Stimulated activated CD8-positive, alpha-beta memory T cell treated with anti-CD3 and anti-CD28 coated beads, Interleukin-12 subunit alpha, Interleukin-12 subunit beta, amount 100 ng/mL, for 1 hour (primary cell): Measurements from ENCODE around the gene FAM110D.

Experiments used
- DNase-seq: peaks from one replicate; pipeline ENCODE4 v3.0.0-alpha.2; 2020; ENCODE audit warnings: low read depth

FAM110D gene

GRCh38 chr1:26163684-26164035 lies 4.8 kb downstream of the FAM110D start:
- DNase-seq, result no peak

- peak; percentile 20 for DNase-seq
These were observed 5.4 kb downstream of the FAM110D start for GRCh38 chr1:26164036-26164860.

- no peak for DNase-seq
These were observed 6.3 kb downstream of the FAM110D start for GRCh38 chr1:26164861-26165842.

- no peak for DNase-seq
These were observed 7.9 kb downstream of the FAM110D start for GRCh38 chr1:26166719-26167281.

GRCh38 chr1:26168410-26169197 lies 9.7 kb downstream of the FAM110D start, which contains the start of gene C1orf232:
TSS of gene C1orf232 (minus strand) at chr1:26168963. CDS start at chr1:26168499, 464 bp downstream.
- no peak for DNase-seq

- no peak for DNase-seq
These were observed 10.3 kb downstream of the FAM110D start for GRCh38 chr1:26169198-26169554.

- peak; percentile 73 for DNase-seq
These were observed 11.0 kb downstream of the FAM110D start, which contains the start of gene ZNF593 for GRCh38 chr1:26169669-26170471. TSS of gene ZNF593 (plus strand) at chr1:26169908. CDS start at chr1:26169984, 76 bp downstream.

GRCh38 chr1:26170472-26170821 lies 11.6 kb downstream of the FAM110D start:
- DNase-seq, result no peak

GRCh38 chr1:26171084-26172072 lies 12.5 kb downstream of the FAM110D start, which contains the start of gene ZNF593OS:
TSS of gene ZNF593OS (minus strand) at chr1:26171832. CDS start at chr1:26171661, 171 bp downstream.
- DNase-seq, result no peak

- no peak for DNase-seq
These were observed 16.5 kb downstream of the FAM110D start for GRCh38 chr1:26175346-26175745.

- DNase-seq, result no peak
These were observed 18.4 kb downstream of the FAM110D start, which contains the start of gene CNKSR1 for GRCh38 chr1:26177182-26177684. TSS of gene CNKSR1 (plus strand) at chr1:26177491. CDS start at chr1:26177548, 57 bp downstream.

GRCh38 chr1:26180010-26180506 lies 21.2 kb downstream of the FAM110D start:
- no peak for DNase-seq

- no peak for DNase-seq
These were observed 22.9 kb downstream of the FAM110D start for GRCh38 chr1:26181586-26182382.

GRCh38 chr1:26182383-26182696 lies 23.5 kb downstream of the FAM110D start:
- DNase-seq, result no peak

- no peak for DNase-seq
These were observed 25.2 kb downstream of the FAM110D start for GRCh38 chr1:26184086-26184485.

GRCh38 chr1:26184883-26185282 lies 26.0 kb downstream of the FAM110D start:
- no peak for DNase-seq

GRCh38 chr1:26187882-26188281 lies 29.0 kb downstream of the FAM110D start:
- DNase-seq, result no peak

- DNase-seq, result no peak
These were observed 29.6 kb downstream of the FAM110D start for GRCh38 chr1:26188477-26188876.
